HuH-7.5 (cell line): ENCODE measurements around the gene AIFM2.
"Not testable (repeated sequence)": the region's sequence is repeated elsewhere in the genome, so short reads cannot be mapped to it uniquely, and the experiment has no call there.

Source experiments
- DNase-seq: peaks from one replicate; pipeline ENCODE4 v3.0.0; 2011; ENCODE audit warnings: low spot score

AIFM2 gene

DNA sequence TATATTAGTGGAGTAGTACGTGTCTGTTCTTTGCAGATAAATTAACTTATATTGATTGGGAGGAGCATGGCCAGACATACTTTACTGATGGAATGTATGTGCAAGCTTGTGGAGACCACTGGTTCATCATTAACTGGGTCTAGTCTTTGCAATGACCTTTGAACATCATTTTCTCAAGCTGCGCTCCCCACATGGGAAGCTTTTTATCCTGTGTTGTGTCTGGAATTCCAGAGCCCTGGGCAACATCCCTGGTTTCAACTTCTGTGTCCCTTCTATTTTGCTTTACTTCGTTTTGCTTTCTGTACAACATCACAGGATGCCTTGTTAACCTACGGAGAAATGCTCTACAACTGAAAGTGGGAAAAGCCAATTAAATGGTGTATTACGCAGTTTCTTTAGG, 41.7 kb downstream of the AIFM2 start:
- peak; percentile 27 for DNase-seq

DNA sequence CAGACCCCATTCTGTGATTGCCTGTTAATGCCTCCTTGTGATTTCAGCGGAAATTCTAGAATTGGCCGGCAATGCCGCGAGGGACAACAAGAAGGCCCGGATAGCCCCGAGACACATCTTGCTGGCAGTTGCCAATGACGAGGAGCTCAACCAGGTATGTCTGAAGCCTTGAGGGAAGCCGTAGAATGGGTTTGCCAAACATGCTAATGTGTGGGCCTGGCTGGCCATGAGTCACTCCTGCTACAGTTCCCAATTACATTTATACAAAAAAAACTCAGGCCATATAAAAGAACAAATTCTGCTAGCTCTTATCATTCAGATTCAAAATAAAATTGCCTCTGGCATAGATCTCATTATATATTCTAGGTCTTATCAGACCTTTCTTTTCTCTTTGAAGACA, 42.6 kb downstream of the AIFM2 start:
- DNase-seq, result no peak

DNA sequence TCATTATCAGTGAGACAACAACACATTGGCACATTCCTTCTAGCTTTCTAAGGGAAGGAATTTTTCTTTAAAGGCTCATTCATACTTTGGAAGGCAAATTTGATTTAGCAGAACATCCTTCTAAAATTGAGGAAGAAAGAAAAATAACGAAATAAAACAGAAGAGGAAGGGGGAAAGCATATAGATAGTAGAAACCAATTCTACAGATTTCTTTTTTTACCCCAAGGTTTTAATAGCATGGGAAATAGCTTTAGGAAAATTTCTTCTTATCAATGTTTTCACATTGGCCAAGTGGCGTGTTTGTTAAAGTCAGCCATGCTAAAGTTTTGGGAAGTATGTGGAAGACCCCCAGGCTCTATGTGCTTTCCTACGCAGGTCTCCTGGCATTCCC, 44.3 kb downstream of the AIFM2 start:
- DNase-seq, result no peak

DNA sequence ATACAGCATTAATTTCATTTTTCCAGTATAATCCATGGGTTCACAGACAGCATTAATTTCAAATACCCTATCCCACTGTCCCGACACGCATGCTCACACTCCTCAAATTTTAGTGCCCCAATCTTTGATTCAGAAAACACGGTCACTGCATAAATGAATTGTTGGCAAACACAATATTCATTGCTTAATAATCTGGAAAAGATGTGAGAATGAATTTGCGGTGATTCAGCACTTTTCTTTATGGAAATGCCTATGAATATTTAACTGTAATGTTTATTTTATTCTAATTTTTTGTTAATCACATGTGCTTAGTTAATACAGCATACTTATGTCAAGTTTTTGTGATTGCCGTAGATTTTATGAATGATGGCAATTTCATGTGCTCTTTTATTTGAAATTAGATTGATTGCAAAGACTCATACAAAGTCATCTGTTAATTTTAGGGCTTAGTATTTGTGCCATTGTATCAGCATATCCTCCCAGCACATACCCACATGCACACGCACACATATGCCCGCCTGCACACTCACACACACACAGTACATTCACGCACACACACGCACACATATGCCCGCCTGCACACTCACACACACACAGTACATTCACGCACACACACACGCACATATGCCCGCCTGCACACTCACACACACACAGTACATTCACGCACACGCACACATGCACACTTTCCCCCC, 44.9 kb downstream of the AIFM2 start:
- DNase-seq, result no peak

DNA sequence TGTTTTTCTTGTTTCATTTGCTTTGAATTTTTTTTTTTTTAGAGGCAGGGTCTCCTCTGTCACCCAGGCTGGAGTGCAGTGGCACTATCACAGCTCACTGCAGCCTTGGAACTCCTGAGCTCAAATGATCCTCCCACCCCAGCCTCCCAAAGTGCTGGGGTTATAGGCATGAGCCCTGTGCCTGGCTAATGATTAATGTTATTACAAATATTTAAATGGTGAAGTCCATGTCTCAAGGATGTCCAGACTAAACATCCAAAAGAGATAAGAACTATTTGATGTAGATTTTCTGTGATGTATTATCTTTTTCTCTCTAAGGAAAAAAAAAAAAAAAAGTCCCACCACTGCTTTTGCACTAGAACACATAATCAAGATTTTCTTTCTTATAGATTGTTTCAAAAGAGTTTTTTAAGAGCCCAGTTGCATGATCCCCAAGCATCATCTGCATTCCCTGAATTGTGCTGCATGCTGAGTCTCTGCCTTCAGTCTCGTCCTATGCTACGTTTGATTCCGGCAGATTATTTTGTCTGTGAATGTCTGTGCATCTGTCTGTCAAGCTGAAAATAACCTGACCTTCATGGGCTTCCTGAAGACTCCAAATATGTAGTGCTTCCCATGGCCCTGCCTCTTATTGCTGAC, 46.5 kb downstream of the AIFM2 start:
- no peak for DNase-seq

DNA sequence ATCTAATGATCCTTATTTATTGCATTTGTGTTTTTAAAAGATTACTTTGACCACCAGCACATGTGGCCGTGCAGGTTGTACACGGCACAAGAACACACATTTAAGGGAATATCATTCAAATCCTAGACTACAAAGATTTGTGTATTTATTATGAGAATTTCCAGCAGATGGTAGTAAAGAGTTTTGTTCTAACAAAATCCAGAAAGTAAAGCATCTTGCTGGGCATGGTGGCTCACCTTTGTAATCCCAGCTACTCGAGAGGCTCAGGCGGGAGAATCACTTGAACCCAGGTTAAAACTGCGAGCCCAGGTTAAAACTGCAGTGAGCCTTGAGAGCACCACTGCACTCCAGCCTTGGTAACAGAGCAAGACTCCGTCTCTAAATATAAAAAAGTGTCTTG, 48.4 kb downstream of the AIFM2 start:
- DNase-seq, result no peak

DNA sequence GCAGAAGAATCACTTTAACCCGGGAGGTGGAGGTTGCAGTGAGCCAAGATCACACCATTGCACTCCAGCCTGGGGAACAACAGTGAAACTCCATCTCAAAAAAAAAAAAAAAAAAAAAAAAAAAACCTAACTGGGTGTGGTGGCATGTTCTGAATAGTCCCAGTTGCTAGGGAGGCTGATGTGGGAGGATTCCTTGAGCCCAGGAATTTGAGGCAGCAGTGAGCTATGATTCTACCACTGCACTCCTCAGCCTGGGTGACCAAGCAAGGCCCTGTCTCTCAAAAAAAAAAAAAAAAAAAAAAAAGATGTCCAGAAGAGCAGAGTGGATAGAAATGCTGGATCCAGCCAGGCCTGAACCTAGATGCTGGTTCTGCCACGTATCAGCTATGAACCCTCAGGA, 51.8 kb downstream of the AIFM2 start:
- not testable (repeated sequence) for DNase-seq

DNA sequence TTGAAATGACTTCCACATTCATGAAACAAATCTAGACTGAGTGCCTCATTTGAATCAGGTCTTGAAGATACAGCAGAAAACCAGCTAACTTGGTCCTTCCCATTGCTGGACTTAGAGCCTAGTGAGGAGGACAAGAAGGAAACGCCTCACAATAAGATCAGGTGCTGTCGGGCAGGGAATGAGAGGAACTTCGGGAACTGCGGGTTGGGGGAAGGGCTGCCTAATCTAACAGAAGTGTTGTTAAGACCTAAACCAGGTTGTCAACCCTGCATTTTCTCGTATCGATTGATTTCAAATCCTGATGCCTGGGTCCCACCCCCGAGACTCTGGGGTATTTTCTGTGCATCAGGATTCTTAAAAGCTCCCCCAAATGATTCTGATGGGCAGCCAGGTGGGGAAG, 53.7 kb downstream of the AIFM2 start:
- DNase-seq, result no peak

DNA sequence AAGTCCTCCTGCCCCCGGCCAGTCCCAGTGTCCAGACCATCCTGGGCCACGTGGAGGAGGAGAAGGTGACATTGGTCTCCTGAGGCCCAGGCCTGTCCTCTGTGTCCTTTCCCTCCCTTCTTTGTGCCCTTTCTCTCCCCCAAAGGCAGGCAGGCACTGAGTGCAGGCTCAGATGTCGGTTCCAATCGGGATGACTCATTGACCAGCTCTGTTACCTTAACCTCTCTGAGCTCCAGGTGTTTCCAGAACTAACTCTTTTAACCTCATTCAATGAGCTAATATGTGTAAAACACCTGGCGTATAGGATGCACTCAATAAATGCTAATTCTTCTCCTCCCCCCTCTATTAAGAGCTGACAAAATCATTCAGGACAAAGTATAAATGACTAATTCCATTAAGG, 54.3 kb downstream of the AIFM2 start:
- no peak for DNase-seq

DNA sequence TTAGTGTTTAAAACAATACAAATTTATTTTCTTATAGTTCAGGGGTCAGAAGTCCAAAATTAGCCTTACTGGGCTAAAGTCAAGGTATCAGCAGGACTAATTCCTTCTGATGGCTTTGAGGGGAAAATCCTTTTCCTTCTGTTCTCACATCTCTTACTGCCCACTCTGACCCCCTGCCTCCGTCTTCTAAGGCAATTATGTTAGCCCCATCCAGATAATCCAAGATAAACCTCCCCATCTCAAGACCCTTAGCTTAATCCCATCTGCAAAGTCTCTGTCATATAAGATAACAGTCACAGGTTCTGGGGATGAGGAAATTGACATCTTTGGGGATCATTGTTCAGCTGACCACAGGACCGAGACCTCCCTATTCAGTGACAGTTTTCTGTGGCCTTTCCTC, 57.7 kb downstream of the AIFM2 start:
- DNase-seq, result no peak

DNA sequence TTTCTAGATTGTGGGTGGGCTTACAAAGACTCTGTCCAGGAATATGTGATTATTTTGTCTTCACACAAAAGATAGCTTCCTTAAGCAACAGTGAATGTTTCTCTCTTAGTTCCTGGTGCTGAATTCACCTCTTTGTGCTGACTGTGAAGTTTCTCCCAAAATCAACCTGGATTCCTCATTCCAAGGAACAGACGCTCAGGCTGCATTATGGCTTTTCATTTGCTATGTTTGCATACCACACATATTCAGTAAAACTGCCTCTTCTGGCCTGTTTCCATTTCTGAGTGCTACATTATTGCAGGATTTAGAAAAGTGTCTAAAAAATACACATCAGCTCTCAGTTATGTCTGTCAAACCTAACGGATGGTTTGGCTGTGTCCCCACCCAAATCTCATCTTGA, 58.5 kb downstream of the AIFM2 start:
- no peak for DNase-seq

DNA sequence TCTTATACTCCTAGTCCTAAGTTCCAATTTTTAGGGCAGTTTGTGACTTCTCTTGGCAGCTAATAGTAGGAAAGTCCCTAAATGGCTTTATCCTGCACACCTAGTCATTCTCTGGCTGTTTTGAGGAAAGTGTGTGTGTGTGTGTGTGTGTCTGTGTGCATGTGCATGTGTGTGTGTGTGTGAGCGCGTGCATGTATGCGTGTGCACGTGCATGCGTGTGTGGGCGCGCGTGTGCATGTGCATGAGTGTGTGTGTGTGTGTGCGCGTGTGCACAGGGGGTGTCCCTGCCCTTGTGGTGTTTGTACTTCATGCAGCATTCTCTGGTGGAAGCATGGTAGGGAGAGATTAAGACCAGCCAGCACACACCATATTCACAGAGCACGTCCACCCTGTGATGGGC, 61.8 kb downstream of the AIFM2 start:
- DNase-seq, result no peak

DNA sequence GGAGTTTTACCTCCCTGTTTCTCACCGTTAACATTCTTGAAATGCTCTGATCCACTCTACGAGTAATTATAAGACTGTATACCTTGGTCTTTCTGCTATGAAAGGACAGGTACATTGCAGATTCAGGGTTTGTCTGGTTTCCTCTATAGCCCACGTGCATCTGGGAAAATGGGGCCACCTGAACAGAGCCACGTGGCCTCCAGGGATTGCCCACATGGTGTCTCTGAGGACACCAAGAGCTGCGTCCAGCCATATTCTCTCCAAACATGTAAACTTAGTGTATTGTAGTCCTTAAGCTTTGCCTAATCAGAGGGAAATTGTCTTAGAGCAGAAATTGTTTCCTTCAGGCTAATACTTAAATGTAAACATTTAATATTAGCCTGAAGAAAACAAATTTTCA, 63.3 kb downstream of the AIFM2 start:
- DNase-seq, result no peak

DNA sequence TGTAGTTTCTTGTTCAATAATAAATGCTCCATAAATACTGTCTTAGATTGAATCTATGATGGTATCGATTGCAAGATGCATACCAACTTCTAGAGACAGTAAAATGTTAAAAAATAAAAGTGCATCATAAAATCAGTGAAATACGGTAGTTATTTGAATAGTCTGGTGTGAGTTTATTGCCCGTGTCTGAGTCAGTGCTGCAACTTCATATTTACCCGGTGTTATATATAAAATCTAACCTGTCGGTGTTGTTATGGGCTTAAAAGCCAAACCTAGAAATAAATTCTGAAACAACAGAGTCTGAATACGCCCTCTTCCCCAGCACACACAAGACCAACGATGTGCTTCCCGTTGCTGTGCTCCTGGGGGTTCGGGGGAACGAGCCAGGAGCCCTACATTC, 63.7 kb downstream of the AIFM2 start:
- DNase-seq, result no peak

DNA sequence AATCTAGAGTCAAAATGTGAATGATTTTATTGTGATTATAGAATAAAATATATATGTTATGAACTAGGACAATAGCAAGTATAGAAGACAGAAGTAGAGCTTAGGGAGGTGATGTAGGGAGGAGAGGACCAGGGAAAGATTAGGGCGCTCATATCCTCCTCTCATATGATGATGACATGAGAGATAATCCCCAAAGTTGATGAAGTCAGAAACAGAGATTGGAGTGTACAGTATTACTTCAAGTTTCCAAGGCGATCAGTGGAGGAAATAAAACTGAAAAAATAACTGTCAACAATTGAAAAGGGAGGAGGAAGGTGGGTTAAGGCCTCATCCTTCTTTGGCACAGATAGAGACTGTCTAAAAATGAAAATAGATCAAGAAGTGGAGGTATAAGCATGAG, 65.0 kb downstream of the AIFM2 start:
- no peak for DNase-seq

DNA sequence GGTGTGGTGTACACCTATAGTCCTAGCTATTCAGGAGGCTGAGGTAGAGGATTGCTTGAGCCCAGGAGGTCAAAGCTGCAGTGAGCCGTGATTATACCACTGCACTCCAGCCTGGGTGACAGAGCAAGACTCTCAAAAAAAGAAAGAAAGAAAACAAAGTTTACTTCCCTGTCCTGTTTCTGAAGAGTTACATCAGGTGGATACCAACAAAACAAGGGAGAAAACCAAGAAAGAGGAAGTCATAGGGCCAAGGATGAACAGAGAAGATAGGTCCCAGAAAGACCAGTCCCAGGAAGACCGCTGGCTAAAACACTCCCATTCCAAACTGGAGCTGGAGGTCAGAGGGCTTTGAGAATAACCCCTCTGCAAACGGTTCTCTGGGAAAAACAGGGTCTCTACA, 66.4 kb downstream of the AIFM2 start:
- DNase-seq, result no peak

DNA sequence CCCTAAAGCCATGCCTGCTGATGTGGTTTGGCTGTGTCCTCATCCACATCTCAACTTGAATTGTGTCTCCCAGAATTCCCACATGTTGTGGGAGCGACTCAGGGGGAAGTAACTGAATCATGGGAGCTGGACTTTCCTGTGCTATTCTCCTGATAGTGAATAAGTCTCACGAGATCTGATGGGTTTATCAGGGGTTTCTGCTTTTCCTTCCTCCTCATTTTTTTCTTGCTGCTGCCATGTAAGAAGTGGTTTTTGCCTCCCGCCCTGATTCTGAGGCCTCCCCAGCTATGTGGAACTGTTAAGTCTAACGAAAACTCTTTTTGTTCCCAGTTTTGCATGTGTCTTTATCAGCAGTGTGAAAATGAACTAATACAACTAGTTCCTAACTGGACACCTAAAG, 68.1 kb downstream of the AIFM2 start:
- no peak for DNase-seq

DNA sequence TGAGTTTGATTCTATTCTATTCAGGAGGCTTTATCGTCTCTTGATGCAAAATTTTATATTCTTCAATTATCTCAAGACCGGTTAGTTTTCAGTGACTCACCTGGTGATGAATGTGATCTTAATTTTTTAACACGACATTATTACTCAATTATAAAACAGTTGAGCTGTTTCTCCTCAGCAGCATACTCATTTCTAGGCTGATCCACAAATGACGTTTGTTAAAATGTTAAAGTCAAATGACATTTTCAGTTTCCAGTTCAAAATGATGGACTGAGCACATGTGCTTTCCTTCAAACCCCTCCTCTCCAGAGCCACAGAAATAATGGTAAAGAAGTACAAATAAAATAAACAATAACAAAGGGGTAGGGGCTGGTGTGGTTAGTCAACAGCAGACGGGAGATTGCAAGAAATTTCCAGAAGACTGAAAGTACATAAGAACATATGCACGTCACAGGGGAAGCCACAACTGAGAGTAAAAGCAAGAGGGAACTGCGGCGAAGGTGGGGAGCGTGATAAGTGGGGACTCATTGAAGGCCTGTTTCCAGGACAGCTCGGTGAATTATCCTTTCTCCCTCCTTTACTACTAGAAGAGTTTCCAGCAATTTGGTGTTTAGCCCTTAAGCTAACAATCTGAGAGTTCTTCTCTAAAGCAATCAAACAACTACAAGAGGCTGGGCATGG, 69.1 kb downstream of the AIFM2 start:
- no peak for DNase-seq
